Activated CD4-positive, alpha-beta T cell treated with anti-CD3 and anti-CD28 coated beads for 48 hours (primary cell): Measurements from ENCODE around the gene ABCA1.
A peak's percentile ranks its signal among the peaks of the same experiment; 100 is the strongest.
"Not testable (repeated sequence)": the region's sequence is repeated elsewhere in the genome, so short reads cannot be mapped to it uniquely, and the experiment has no call there.

Source experiments
- DNase-seq: peaks from one replicate; pipeline ENCODE4 v3.0.0-alpha.2; 2020

ABCA1 gene

GRCh38 chr9:104948277-104948676 is 20.3 kb upstream of the ABCA1 start:
- no peak for DNase-seq

GRCh38 chr9:104944871-104945270 is 16.9 kb upstream of the ABCA1 start:
- DNase-seq: no peak

DNA sequence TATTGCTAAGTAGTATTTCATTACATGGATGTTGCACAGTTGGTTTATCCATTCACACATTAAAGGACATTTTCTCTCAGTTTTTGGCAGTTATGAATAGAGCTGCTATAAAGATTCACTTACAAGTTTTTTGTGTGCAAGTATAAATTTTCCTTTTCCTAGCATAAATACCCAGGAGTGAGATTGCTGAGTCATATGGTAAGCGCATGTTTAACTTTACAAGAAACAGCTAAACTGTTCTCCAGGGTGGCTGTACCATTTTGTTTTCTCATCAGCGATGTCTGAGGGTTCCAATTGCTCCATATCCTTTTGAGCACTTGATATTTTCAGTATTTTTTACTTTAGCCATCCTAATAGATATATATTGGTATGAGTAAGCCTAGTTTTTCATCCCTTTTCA is 16.4 kb upstream of the ABCA1 start:
- no peak for DNase-seq

DNA sequence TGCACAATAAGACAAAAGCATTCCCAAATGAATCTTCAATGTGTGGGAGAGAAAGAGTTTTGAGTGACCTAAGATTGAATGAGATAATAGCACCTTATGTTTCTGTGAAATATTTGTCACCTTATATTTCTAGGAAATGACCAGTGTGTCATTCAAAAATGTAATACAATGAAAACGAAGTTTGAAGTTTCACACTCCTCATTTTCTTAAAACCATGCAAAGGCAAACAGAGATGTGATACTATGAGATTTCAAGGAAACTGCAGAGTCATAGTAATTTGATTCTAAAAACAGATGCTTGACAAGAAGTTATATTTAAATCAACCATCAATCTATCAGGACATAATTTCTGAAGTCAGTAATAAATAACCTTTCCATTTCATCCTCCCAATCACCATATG is 13.6 kb upstream of the ABCA1 start:
- no peak for DNase-seq

- no peak for DNase-seq
Observed at GRCh38 chr9:104936291-104936690, 8.3 kb upstream of the ABCA1 start.

DNA sequence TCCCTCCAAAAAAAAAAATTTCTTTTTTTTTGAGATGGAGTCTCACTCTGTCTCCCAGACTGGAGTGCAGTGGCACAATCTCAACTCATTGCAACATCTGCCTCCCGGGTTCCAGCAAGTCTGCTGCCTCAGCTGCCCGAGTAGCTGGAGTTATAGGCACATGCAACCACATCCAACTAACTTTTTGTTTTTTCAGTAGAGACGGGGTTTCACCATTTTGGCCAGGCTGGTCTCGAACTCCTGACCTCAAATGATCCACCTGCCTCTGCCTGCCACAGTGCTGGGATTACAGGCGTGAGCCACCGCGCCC is 7.5 kb upstream of the ABCA1 start:
- DNase-seq: not testable (repeated sequence)

GRCh38 chr9:104934691-104935500 is 6.9 kb upstream of the ABCA1 start:
- DNase-seq: no peak

- DNase-seq: not testable (repeated sequence)
Observed at GRCh38 chr9:104933091-104933490, 5.1 kb upstream of the ABCA1 start.

- no peak for DNase-seq
Observed at GRCh38 chr9:104931256-104931655, 3.3 kb upstream of the ABCA1 start.

DNA sequence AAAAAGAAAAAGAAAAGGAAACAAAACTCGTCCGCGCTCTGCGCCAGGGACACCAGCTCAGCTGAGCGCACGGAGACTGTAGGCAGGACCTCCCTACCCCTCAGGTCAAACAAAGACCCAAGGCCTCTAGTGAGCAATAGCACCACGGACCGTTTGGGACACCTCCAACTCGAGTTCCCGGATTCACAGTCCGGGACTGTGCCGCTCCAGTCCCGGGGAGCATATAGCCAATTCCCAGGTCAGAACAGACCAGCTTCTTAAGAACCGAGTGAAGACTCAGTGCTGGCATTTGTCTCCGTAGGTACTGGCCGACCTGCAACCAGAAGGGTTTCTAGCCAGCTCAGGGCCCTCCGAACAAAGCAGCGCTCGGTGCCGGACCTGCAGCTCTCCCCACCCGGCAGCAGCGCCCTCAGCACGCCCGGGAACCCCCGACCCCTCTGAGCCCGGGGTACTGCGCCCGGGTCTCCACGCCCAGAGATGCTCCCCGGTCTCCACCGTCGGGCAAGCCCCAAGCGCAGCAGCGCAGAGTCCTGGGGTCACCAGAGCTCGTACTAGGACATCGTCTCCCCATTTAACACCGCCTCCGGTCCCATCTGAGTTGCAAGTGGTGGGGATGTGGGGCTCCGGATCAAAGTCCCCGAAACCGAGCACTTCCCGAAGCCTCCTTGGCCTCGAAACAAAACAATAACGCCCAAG is 591 bp downstream of the ABCA1 start:
- DNase-seq: peak; percentile 41

DNA sequence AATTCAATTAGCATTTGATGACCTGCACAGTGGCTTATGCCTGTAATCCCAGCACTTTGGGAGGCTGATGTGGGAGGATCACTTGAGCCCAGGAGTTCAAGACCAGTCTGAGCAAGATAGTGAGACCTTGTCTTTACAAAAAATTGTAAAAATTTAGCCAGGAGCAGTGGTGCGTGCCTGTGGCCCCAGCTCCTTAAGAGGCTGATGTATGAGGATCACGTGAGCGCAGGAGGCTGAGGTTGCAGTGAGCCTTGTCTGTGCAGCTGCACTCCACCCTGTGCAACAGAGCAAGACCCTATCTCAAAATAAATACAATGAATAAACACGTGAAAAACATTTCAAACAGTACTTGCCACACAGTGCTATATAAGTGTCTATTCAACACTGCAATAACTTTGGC is 4.2 kb downstream of the ABCA1 start:
- no peak for DNase-seq

GRCh38 chr9:104923289-104923688 is 4.7 kb downstream of the ABCA1 start:
- no peak for DNase-seq

GRCh38 chr9:104922748-104923147 is 5.2 kb downstream of the ABCA1 start:
- not testable (repeated sequence) for DNase-seq

DNA sequence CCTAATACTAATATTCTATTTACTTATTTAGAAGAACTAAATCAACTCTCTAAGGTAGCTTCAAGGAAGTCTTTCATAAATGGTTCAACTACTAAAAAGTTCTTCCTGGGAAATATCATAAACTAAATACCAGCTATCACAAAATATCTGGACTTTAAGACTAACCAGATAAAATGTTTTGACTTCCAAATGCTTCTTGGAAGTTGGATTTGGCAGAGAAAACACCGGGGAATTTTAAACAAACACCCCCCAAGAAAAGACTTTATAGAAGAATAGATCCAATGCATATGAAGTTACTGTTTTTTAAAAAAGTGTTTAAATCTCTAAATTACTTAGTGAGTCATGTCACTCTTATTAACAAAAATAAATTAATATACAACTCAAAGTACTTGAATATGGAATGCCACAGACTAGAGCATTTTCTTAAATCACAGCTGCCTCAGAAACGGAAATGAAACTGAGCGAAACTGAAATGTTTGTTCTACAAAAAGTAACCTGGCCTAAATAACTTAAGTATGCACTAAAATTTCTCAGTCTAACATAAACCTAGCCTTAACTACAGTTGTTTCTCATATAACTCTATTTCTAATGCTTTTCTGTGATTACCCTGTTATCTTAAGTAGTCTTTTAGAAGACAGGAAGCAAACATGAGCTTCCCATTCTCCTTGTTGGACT is 6.8 kb downstream of the ABCA1 start:
- no peak for DNase-seq

- no peak for DNase-seq
Observed at GRCh38 chr9:104915753-104916152, 12.2 kb downstream of the ABCA1 start.

DNA sequence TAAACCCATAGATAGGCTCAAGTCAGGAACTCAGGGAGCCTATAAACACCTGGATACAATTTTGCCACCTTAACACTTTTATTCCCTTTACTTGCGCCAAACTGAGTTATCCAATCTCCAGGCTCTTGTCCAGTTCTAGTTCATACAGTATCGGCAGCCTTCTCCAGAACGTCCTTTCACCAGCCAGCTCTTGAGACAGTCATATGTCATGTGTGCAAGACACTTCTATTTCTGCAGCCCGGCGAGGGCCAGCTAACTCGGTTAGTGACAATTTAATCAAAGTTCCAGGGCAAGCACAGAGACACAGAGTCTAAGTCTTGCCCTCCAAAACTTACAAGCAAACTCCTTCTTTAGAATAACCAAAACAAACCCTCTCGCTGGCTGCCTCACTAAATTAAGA is 12.9 kb downstream of the ABCA1 start:
- DNase-seq: no peak

DNA sequence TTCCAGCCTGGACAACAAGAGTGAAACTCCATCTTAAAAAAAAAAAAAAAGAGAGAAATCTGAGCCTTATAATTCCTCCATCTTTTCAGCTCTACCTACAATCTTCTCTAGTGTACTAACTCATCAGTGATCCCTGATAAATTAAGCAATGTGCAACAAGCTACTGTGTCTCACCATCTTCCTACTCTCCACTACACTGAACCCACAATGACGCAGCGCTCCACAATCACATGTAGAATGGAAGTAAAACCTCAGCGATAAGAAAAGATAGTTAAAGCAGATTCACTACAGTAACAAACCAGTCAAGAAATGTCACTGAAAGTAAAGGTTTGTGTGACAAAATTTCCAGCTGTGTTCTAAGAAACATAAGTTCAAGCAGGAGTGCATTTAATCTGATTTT is 13.5 kb downstream of the ABCA1 start:
- DNase-seq: peak; percentile 35

DNA sequence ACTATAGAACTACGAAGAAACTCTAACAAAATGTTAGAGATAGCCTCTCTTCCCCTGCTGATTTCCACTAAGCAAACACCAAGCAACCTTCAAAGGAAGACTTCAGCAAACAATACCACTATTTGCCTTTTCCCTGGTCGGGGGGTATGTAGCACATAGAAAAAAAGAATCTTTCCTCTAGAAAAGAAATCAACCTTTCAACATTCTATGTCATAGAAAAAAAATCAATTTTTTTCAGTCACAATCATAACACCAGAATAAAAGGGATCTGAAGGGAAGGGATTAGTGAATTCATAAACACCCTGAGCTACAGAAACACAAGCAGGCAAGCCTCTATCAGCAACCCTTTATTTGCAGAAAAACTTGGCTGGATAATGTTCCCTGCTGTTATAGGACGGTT is 15.3 kb downstream of the ABCA1 start:
- DNase-seq: no peak

GRCh38 chr9:104911032-104911607 is 16.8 kb downstream of the ABCA1 start:
- no peak for DNase-seq

DNA sequence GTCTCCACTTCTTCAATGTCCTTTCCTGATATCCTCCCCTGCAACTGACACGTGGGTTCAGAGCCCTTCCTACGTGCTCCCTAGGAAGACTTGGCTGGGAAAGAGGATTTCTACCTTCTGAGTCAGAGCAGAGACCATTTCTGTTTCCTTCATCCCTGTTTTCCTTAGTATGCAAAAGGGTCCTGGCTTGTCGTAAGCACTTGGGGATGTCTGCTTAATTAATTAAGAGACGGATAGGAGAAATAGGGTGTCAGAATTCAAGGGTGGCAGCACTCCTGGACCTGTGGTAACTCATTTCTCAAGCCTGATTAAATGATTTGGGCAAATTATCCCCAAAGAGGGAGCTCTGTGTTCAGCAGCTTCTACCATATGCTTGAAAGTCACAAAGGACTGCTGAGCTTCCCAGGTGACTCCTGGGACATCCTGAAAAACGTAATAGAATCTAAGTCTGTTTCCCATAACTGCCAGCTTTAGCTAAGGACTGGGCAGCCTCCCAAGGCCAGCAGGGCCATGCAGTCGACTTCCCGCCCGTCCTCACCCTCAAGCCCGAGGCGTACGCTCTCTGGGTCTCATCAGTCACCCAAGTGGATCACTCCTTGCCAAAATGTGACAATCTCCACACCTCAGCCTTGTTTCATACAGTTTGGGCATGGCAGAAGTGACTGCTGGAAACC is 20.5 kb downstream of the ABCA1 start:
- no peak for DNase-seq

GRCh38 chr9:104906441-104907277 is 21.3 kb downstream of the ABCA1 start:
- no peak for DNase-seq

- DNase-seq: no peak
Observed at GRCh38 chr9:104905931-104906330, 22.0 kb downstream of the ABCA1 start.
